Measurements from ENCODE around the gene RPS3A.

GRCh38 chr4:151143162-151143561, 43.7 kb downstream of the RPS3A start:
- TF ChIP-seq, protein P1, sequence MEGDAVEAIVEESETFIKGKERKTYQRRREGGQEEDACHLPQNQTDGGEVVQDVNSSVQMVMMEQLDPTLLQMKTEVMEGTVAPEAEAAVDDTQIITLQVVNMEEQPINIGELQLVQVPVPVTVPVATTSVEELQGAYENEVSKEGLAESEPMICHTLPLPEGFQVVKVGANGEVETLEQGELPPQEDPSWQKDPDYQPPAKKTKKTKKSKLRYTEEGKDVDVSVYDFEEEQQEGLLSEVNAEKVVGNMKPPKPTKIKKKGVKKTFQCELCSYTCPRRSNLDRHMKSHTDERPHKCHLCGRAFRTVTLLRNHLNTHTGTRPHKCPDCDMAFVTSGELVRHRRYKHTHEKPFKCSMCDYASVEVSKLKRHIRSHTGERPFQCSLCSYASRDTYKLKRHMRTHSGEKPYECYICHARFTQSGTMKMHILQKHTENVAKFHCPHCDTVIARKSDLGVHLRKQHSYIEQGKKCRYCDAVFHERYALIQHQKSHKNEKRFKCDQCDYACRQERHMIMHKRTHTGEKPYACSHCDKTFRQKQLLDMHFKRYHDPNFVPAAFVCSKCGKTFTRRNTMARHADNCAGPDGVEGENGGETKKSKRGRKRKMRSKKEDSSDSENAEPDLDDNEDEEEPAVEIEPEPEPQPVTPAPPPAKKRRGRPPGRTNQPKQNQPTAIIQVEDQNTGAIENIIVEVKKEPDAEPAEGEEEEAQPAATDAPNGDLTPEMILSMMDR (IDR thresholded peaks at IDR 0.05) = no peak
- no peak for TF ChIP-seq POLR2AphosphoS5 (IDR thresholded peaks at IDR 0.05)
- TF ChIP-seq EP300 (IDR thresholded peaks at IDR 0.05) = no peak
- no peak for TF ChIP-seq POLR2A (IDR thresholded peaks at IDR 0.05)
